Neutrophil (primary cell): ENCODE measurements around the gene SRGAP1.

ENCODE experiments used
- H3K27ac ChIP-seq: fragments of 200-600 bp; sonication (generic); 2 replicates; pipeline ENCODE4 v1.5.1; 2016; ENCODE audit warnings: mild to moderate bottlenecking, moderate library complexity
- H3K27me3 ChIP-seq: fragments of 200-600 bp; sonication (generic); 2 replicates; pipeline ENCODE4 v1.6.0; 2016; ENCODE audit warnings: mild to moderate bottlenecking
- H3K36me3 ChIP-seq: fragments of 200-600 bp; sonication (generic); 2 replicates; pipeline ENCODE4 v1.5.1; 2017
- H3K4me1 ChIP-seq, 2 experiments: fragments of 200-600 bp in 1 of 2; sonication (generic) in 1 of 2; 1 replicate in 1 of 2; 2 replicates in 1 of 2; pipeline versions ENCODE4 v1.5.1 to v1.6.1; 2013 to 2016; ENCODE audit warnings: low read depth in 1 of 2, low read length in 1 of 2, mild to moderate bottlenecking in 1 of 2, moderate library complexity in 1 of 2; ENCODE audit not compliant: control insufficient read depth in 1 of 2, insufficient read depth in 1 of 2
- H3K4me3 ChIP-seq, 2 experiments: fragments of 200-600 bp in 1 of 2; sonication (generic) in 1 of 2; 1 replicate in 1 of 2; 2 replicates in 1 of 2; pipeline ENCODE4 v1.5.1; 2013 to 2016; ENCODE audit warnings: low read depth in 1 of 2, low read length in 1 of 2, mild to moderate bottlenecking in 1 of 2, moderate library complexity in 1 of 2
- H3K9me3 ChIP-seq: fragments of 200-600 bp; sonication (generic); 2 replicates; pipeline ENCODE4 v1.5.1; 2016
- TF ChIP-seq, protein P1 (sequence below): fragments of 200-600 bp; sonication (generic); IDR thresholded peaks from 2 replicates; pipeline ENCODE4 v1.5.1; 2016; ENCODE audit warnings: antibody characterized with exemption

Gene SRGAP1

DNA sequence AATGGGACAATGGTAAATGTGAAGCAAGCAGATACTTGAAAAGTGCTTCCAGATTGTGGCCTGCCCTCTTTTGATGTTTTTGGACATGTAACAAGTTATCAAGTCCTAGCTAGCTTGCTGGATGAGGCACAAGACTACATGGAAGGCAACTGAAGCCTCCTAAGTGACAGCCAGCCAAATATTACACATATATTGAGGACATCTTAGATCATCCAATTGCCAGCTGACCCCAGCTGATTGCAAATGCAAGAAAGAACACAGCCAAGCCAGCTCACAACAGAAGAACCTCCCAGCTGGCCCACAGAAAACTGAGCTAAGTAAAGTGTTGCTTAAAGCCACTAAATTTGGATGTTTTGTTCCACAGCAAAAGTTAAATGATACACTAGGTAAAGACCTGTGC, 156.9 kb downstream of the SRGAP1 start:
- Histone ChIP-seq H3K4me1 (no peaks in the 10 kb centered on the region), H3K4me3 (no peak overlapping the region), H3K27me3 (no peaks in the 10 kb centered on the region), H3K9me3 (no peaks in the 10 kb centered on the region), H3K27ac (no peak overlapping the region), H3K36me3 (no peaks in the 10 kb centered on the region)
- TF ChIP-seq, protein P1, sequence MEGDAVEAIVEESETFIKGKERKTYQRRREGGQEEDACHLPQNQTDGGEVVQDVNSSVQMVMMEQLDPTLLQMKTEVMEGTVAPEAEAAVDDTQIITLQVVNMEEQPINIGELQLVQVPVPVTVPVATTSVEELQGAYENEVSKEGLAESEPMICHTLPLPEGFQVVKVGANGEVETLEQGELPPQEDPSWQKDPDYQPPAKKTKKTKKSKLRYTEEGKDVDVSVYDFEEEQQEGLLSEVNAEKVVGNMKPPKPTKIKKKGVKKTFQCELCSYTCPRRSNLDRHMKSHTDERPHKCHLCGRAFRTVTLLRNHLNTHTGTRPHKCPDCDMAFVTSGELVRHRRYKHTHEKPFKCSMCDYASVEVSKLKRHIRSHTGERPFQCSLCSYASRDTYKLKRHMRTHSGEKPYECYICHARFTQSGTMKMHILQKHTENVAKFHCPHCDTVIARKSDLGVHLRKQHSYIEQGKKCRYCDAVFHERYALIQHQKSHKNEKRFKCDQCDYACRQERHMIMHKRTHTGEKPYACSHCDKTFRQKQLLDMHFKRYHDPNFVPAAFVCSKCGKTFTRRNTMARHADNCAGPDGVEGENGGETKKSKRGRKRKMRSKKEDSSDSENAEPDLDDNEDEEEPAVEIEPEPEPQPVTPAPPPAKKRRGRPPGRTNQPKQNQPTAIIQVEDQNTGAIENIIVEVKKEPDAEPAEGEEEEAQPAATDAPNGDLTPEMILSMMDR: no peak

- H3K9me3 ChIP-seq: no peaks in the 10 kb centered on the region
- H3K4me1 ChIP-seq: no peaks in the 10 kb centered on the region
- TF ChIP-seq, protein P1: no peak
- H3K27me3 ChIP-seq: no peaks in the 10 kb centered on the region
- no peak overlapping the region for H3K27ac ChIP-seq
- no peaks in the 10 kb centered on the region for H3K36me3 ChIP-seq
- H3K4me3 ChIP-seq: no peak overlapping the region
These were observed 160.1 kb downstream of the SRGAP1 start for GRCh38 chr12:64004641-64005040.

GRCh38 chr12:64006211-64006825, 161.8 kb downstream of the SRGAP1 start:
- no peaks in the 10 kb centered on the region for H3K4me1 ChIP-seq
- H3K4me3 ChIP-seq: no peak overlapping the region
- no peaks in the 10 kb centered on the region for H3K36me3 ChIP-seq
- no peaks in the 10 kb centered on the region for H3K9me3 ChIP-seq
- H3K27me3 ChIP-seq: no peaks in the 10 kb centered on the region
- TF ChIP-seq, protein P1: no peak
- no peak overlapping the region for H3K27ac ChIP-seq

DNA sequence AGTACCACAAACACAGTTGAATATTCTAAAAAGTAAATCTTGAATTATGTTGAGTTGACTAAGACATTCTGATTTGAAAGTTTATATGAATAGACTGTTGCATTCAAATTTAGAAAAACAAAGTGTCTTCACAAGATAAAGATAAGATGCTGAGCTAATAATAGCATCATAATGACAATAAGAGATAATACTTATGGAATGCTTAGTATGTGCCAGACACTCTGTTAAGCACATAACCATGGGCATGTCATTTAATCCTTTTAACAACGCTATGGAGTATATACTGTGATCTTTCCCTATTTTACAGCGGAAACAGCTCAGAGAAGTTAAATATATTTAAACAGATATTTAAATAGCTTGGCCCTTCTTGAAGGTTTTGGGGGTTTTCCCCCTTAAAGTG, 163.4 kb downstream of the SRGAP1 start:
- Histone ChIP-seq H3K4me3 (no peak overlapping the region), H3K27me3 (no peaks in the 10 kb centered on the region), H3K36me3 (no peaks in the 10 kb centered on the region), H3K27ac (no peak overlapping the region), H3K4me1 (no peaks in the 10 kb centered on the region), H3K9me3 (no peaks in the 10 kb centered on the region)
- TF ChIP-seq, protein P1: no peak

GRCh38 chr12:64008596-64008995, 164.1 kb downstream of the SRGAP1 start:
- TF ChIP-seq, protein P1: no peak
- no peaks in the 10 kb centered on the region for H3K27me3 ChIP-seq
- no peak overlapping the region for H3K27ac ChIP-seq
- H3K9me3 ChIP-seq: no peaks in the 10 kb centered on the region
- no peak overlapping the region for H3K4me3 ChIP-seq
- H3K4me1 ChIP-seq: no peaks in the 10 kb centered on the region
- no peaks in the 10 kb centered on the region for H3K36me3 ChIP-seq
